ENCODE measurements around the gene ZNF821. TPM values are rescaled to one million over a fixed set of nuclear protein-coding genes. Genes with fewer than 3 reads are reported as not detected.

The ZNF821 gene
- total RNA-seq, 2 donors from 2014 or later = 8.6 to 8.9 TPM

GRCh38 chr16:71924710-71925109 lies 40.7 kb upstream of the ZNF821 start:
- TF ChIP-seq POLR2A (IDR thresholded peaks at IDR 0.05) = no peak
- TF ChIP-seq CTCF (IDR thresholded peaks at IDR 0.05) = no peak
- H3K9me3 ChIP-seq = no peaks in the 10 kb centered on the region
- no peaks in the 10 kb centered on the region for H3K27me3 ChIP-seq
- WGBS, 2 donors = 90 to 100% methylated on average over 2 of the region's 2 CpGs
- peaks cover 24% of the 10 kb centered on the region for H3K4me1 ChIP-seq
- no peak overlapping the region for H3K27ac ChIP-seq
- H3K36me3 ChIP-seq (replicated peaks in 1 of 2; ENCODE audit: insufficient read depth in 1 of 2, low read depth in 2 of 2) = peaks cover 5 to 55% of the 10 kb centered on the region in 2 donors
- DNase-seq (no peak), ATAC-seq (no peak)
- H3K4me3 ChIP-seq = no peak overlapping the region
- intact Hi-C loops (cut with DNase I) = no loop called here

- WGBS, 2 donors = 92 to 96% methylated on average over 10 of the region's 10 CpGs
- H3K9me3 ChIP-seq = no peaks in the 10 kb centered on the region
- peaks cover 5 to 58% of the 10 kb centered on the region in 2 donors for H3K36me3 ChIP-seq (replicated peaks in 1 of 2; ENCODE audit: insufficient read depth in 1 of 2, low read depth in 2 of 2)
- no peak overlapping the region for H3K4me3 ChIP-seq
- no peak overlapping the region for H3K27ac ChIP-seq
- no peak for DNase-seq
- peaks cover 19% of the 10 kb centered on the region for H3K4me1 ChIP-seq
- no peak for TF ChIP-seq POLR2A (IDR thresholded peaks at IDR 0.05)
- no peak for TF ChIP-seq CTCF (IDR thresholded peaks at IDR 0.05)
- ATAC-seq = no peak
- no peaks in the 10 kb centered on the region for H3K27me3 ChIP-seq
- intact Hi-C loops (cut with DNase I) = no loop called here
Measured at GRCh38 chr16:71923941-71924690, 40.1 kb upstream of the ZNF821 start.

- peaks cover 0 to 48% of the 10 kb centered on the region in 2 donors for H3K36me3 ChIP-seq (replicated peaks in 1 of 2; ENCODE audit: insufficient read depth in 1 of 2, low read depth in 2 of 2)
Measured at GRCh38 chr16:71920658-71921057, 36.7 kb upstream of the ZNF821 start.

GRCh38 chr16:71919035-71919434 lies 35.1 kb upstream of the ZNF821 start:
- no peak for ATAC-seq
- peaks cover 0 to 38% of the 10 kb centered on the region in 2 donors for H3K36me3 ChIP-seq (replicated peaks in 1 of 2; ENCODE audit: insufficient read depth in 1 of 2, low read depth in 2 of 2)
- no peak for DNase-seq
- intact Hi-C loops (cut with DNase I) = no loop called here
- H3K27me3 ChIP-seq = no peaks in the 10 kb centered on the region
- H3K27ac ChIP-seq = no peak overlapping the region
- H3K4me1 ChIP-seq = no peaks in the 10 kb centered on the region
- H3K4me3 ChIP-seq = no peak overlapping the region
- no peaks in the 10 kb centered on the region for H3K9me3 ChIP-seq
- TF ChIP-seq POLR2A (IDR thresholded peaks at IDR 0.05) = no peak
- no peak for TF ChIP-seq CTCF (IDR thresholded peaks at IDR 0.05)
- 71 to 87% methylated on average over 3 of the region's 3 CpGs for WGBS, 2 donors

More at GRCh38 chr16:71920658-71921057, 36.7 kb upstream of the ZNF821 start:
- no peak overlapping the region for H3K4me3 ChIP-seq
- ATAC-seq (no peak), DNase-seq (no peak)
- H3K27me3 ChIP-seq = no peaks in the 10 kb centered on the region
- H3K4me1 ChIP-seq = no peaks in the 10 kb centered on the region
- intact Hi-C loops (cut with DNase I) = no loop called here
- TF ChIP-seq CTCF (IDR thresholded peaks at IDR 0.05) (no peak), POLR2A (IDR thresholded peaks at IDR 0.05) (no peak)
- WGBS, 2 donors = 82 to 85% methylated on average over 2 of the region's 2 CpGs
- no peak overlapping the region for H3K27ac ChIP-seq
- no peaks in the 10 kb centered on the region for H3K9me3 ChIP-seq

GRCh38 chr16:71917900-71918299 lies 33.9 kb upstream of the ZNF821 start:
- Histone ChIP-seq H3K4me1 (no peaks in the 10 kb centered on the region), H3K27me3 (no peaks in the 10 kb centered on the region), H3K27ac (no peak overlapping the region), H3K9me3 (no peaks in the 10 kb centered on the region), H3K4me3 (no peak overlapping the region), H3K36me3 (replicated peaks in 1 of 2; ENCODE audit: insufficient read depth in 1 of 2, low read depth in 2 of 2) (peaks cover 0 to 30% of the 10 kb centered on the region in 2 donors)
- WGBS, 2 donors = 80 to 82% methylated on average over 6 of the region's 6 CpGs
- intact Hi-C loops (cut with DNase I) = no loop called here
- no peak for DNase-seq
- ATAC-seq = no peak
- TF ChIP-seq POLR2A (IDR thresholded peaks at IDR 0.05) = no peak
- no peak for TF ChIP-seq CTCF (IDR thresholded peaks at IDR 0.05)

Measured in body of pancreas (tissue), 4 donors.